NCI-H82 (cell line): ENCODE data around the gene STRA6.

ENCODE experiments used
- DNase-seq: peaks from one replicate; lab custom pipeline; 2025; lab: John Stamatoyannopoulos, UW

The STRA6 gene

DNA sequence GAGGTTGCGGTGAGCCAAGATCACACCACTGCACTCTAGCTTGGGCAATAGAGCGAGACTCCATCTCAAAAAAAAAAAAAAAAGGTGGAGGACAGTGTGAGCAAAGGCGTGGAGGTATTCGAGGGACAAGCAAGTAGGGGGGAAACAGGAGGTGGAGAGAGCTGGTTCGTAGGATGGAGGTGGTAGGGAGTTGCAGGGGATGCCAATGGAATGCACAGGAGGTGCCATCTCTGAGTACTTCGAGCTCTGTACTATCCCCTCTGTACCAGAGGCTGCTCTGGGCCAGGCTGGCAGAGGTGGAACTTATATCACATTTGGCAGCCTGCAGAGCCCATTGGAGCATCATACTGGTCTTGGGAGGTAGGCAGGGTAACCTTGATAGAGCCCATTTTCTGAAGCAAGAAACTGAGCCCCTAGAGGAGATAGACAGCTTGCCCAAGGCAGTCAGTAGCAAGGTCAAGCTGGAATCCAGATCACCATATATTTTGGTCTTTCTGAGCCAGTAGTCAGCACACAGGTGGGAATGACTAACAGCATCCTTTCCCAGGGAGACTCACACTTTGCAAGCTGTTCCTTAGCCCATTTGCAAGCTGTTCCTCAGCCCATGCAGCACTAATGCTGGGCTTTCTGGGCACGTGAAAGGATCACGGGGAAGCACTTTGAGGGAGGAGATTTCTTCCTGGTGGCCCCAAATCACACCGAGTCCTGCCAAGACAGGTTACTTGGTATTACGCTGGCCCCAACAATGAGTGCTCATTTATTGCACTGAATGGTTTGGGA, 24.4 kb upstream of the STRA6 start:
- peak; percentile 87 for DNase-seq

DNA sequence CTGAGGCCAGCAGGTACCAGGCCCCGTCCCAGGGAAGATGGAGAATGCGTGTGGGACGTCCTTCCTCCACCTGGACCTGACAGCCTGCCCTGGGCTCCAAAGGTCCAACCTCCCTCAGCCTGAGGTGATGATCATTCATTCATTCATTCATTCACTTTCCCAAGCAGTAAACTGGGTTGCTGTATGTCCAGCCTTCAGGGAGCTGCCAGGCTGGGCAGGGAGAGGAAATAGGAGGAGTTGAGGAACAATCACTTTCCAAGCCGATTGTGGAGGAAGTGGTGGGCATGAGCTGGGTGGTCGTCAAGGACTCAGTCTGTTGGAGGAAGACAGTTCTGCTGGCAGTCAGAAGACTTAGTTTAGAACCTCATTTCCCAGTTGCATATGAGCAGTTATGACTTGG, 23.3 kb upstream of the STRA6 start:
- DNase-seq = no peak

DNA sequence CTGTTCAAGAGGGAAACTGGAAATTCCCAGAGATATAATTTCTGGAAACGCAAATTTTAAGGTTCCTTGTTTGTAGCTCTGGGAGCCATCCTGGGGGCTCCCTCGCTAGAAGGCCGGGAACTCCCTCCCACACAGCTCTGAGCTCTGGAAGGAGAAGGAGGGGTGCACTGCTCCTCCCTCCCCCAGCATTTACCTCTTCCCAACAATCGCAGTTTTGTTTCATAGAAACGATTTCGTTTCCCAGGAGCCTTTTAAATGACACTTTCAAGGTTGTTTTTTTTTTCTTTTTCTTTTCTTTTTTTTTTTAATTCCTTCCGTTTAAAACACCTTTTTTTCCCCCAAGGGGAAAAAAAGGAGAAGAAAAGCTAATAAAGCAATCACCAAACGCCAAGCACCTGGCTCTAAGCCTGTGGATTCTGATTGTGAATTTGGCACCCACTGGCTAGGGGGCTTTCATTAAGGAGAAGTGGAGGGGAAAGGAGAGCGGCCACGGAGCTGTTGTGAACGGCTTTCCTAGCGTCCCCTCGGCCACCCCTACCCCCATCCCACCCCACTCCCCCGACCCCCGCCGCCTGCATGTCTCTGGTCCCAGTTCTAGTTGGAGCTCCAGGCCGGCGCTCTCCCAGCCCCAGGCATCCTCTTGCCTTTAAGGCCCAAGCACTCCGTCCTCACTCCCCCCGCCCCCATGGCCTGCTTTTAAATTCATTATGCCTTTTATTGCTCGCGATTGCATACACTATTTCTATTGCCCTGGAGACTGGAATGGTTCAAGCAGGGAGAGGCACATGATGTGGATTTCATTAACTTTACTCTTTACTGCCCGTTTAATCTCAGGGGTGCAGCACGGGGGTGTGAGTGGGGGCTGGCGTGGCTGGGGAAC, 19.9 kb upstream of the STRA6 start:
- peak; percentile 45 for DNase-seq

DNA sequence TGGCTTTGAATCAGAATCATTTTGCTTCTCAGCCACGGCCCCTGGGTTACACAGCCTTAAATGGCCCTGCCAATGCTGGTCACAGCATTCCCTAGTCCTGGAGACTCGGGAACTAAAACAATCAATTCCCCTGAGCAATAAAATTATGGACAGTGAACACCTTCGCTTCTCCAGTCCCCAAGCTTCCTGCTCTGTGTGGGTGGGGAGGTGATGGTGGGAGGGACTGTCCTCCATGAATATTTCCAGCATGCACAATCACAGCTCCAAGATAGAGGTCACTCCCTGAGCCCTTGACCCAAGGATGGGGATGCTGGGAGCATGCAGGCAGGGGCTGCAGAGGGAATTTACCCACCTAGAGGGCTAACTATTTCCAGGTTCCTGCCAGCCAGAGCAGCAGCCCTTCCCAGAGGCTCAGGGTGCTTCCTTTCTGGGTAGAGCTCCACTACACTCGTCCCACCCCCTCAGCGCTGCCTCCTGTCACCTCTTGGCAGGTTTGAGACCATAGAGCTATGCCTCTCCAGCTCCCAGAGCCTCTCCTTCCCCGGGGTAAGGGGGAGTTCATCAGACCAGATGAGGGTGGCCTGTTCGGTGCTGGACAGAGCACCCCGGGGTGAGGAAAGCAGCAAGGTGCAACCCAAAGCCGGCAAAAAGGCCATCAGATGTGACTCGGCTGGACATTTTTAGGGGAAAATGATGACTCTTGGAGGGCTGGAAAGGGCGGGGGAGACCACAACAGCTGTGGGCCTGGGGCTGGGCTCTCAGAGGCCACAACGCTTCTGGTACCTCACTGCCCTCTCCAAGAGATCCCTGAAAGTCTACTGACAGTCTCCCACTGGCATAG, 19.0 kb upstream of the STRA6 start:
- peak; percentile 68 for DNase-seq

DNA sequence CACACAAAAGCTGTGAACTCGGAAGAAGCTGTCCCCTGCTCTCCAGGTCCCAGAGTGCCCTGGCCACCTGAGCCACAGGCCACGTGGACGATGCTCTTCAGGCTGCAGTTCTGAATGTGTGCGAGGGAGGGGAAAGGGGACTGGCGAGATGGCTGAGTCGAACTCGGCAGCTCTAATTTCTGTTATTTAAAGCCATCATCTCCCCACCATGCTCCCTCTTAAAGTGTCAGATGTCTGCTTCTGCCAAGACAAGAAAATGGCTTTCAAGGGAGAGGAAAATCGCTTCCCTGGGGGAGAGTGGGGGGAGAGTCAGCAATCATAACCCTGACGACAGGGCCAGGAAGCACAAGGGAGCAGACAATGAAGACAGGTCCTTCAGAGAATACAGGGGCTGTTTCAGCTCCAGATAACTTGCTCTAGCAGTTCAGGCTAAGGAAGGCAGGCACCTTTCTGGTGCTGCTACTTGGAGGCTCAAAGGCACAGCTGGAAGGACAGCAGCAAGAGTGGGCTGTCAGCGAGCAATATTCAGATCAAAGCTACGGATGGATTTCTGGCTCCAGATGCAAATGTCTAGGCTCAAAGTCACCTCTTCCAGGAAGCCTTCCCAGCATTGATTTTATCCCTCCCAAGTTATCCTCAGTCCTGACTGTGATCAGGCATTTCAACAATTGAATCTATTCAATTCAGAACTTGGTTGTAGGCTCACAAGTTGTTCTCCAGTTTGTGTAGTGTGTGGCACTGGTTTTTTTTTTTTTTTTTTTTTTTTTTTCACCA, 18.1 kb upstream of the STRA6 start:
- no peak for DNase-seq

DNA sequence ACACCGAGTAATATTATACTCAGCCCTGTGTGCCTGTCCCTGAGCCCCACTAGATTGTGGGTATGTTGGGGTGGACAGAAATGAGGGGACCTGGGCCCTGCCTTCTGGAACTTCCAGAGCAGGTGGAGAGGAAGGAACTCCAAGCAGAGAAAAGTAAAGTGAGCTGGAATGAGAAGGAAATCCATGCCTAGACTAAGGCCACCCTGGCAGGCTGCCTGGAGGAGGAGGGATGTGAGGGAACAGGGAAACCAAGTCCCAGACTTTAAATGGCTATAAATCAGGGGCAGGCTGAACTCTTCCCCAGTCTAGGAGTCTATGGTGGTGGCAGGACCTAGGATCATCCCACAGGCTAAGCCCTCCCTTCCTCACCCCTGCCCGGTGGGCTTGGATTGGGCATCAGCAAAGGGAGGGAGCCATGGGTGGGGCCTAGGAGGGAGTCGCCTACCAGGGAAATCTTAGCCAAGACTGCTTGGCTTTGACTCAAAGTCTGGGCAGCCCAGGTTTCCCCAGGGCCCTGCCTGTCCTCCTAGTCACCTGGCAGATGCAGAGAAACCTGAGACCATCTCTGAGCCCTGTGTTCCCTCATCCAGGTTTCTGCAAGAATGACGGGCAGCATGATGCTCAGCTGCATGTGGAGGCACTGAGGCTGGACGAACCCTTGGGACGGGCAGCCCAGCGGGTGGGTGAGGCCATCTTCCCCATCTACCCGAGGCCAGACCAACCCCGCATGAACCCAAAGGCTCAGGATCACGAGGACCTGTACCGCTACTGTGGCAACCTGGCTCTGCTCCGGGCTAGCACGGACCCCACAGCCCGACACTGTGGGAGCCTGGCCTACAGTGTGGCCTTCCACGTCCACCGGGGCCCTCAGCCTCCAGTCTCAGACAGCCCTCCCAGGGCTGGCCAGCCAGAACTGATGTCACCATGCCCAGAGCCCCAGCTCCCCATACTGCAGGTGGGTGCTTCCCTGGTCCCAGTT, 15.6 kb upstream of the STRA6 start:
- DNase-seq = no peak

DNA sequence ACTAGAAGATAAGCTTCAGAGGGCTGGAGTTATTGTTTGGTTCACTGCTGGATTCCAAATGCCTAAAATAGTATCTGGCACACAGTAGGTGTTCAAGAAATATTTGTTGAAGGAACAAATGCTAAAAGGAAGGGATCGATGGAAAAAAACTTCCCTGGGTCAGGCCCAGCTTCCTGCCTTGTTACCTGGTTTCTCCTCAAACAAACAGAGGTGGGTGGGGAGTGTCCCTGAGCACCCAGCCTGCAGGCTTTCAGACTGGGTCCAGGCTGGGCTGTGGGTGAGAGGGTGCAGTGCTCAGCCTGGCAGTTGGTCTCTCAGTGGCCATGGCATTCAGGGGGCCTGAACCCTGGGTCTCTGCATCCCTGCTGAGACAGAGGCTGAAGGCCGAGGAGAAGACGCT, 14.4 kb upstream of the STRA6 start:
- no peak for DNase-seq

DNA sequence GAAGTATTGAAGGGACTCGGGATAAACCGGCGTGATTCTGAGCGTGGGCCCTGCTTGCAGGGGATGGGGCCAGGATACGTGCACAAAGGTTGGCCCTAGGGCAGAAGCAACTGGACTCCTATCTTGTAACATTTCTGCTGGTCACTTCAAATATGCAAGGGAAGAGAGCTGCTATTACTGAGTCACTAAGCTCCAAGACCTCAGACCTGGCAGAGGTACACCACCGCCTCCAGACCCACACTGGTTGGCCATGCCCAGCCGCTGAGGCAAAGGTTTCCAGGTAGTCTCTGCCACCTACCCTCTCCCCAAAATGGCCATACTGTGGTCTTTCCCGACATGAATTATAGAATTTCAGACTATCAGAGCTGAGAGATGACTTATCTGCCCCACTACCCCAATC, 13.4 kb upstream of the STRA6 start:
- DNase-seq = no peak

DNA sequence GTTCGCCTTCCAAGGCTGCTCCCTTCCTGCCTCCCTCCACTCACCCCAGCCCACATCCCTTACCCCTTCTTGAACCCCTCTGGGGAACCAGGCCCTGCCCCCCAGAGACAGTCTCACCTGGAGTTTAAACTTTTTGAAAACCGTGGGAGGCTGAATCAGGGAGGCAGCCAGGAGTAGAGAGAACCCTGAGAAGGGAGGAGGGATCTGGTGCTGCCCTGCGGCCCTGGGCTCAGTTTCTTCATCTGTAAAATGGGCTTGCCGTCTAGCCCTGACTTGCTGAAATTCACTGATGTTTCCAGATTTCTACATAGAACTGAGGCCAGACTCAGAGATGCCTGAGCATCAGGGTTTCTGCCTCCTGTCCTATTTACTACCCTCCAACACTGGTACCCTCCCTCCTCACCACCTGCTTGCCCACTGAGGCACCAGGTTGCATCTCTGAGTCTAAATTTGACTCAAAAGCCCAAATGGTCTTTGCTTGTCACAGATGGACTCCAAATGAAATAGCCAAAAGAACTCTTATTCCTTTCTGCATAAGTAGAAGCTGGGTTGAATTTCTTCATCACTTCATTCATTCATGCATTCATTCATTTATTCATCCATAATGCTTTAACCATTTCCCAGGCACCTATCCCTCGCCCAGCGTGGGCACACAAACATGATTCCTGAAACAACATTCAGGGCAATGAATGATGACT, 11.9 kb upstream of the STRA6 start:
- DNase-seq = no peak

DNA sequence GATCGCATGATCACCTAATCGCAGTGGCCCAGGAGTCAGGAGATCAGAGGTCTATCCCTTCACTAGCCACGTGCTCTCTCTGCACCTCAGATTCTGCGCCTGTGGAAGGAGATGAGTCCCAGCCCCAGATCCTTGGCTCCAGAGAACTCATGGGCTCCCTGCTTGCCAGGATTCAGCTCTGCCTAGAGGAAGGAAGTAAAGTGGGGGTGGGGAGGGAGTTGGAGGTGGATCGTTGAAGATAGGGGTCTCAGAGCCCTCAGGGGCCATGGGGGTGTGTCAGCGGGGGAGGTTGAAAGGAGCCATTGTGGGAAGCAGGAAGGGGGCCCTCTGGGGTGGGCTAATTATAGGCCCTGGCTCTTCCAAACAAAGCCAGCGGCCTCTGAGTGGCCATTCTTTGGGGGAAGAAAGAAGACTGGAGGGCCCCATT, 11.3 kb upstream of the STRA6 start:
- DNase-seq = no peak

DNA sequence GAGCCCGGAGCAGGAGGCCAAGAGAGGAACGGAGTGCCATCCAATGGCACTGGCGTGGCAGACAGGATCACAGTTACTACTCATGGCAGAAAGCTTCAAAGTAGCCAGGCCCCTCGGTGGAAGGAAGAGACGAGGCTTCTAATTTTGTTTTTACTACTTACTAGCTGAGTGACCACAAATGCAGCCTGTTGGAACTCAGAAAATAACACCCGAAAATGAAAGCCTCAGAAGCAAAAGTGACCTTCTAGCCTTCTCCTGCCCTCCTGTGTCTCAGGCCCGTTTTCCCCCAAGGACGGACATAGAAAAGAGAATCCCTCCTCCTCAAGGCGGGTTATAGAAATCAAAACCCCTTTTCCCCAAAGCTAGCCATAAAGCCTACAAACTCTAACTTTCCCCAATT, 9.9 kb upstream of the STRA6 start:
- DNase-seq = no peak

DNA sequence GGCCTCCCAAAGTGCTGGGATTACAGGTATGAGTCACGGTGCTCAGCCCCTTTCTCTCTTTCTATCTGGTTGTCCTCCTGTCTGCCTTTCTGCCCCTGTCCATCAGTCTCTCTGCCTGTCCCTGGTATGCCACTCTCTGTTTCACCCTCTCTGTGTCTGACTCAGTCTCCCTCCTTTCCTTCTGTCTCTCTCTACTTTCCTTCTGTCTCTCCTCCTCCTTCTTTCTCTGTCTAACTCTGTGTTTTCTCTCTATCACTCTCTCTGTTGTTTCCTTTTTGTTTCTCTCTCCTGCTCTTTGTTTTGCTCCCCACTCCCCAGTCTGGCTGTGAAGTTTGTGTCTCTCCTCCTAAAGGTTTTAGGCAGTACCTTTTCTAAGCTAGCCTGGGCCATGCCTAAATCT, 9.1 kb upstream of the STRA6 start:
- DNase-seq = no peak

DNA sequence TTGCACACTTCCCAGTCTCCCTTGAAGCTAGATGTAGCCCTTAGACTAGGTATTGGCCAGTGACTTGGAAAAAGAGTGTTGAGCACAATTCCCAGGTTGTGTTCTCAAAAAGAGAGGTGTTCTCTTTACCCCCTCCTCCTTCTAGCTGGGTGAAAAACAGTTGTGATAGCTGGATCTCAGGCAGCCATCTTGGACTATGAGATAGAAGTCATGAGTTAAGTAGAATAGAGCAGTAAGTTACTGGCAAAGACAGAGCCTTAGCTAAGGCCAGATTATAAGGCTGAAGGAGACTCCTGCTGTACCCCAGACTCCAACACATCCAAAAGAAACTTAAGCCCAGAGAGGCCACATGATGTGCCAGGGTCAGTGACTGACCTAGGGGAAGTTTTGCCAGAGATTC, 8.1 kb upstream of the STRA6 start:
- no peak for DNase-seq

DNA sequence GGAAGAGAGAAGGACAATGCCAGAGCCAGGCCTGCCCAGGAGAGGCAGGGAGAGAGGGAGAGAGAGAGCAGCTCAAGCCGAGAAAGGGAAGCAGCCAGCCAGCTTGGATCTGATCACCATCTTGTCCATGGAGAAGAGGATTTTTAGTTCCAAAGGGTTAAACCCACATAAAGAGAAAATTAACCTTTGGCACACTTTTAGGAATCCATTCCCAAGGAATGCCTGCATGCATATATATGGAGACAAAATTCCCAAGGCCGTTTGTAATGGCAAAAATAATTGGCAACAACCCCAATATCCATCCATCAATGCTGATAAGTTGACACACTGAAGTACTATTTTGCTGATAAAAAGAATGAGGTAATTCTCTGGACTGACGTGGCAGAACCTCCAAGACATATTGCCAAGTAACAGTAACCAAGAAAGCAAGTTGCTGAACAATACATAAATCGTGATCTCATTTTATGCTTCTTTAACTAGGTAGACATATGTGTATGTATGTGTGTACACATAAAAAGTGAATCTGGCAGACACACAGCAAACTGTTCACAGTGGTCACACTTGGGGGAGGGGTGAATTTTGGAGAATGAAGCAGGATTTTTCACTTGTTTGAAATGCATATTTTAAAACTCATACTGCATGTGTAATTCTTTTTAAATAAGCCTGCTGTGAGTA, 7.5 kb upstream of the STRA6 start:
- no peak for DNase-seq

DNA sequence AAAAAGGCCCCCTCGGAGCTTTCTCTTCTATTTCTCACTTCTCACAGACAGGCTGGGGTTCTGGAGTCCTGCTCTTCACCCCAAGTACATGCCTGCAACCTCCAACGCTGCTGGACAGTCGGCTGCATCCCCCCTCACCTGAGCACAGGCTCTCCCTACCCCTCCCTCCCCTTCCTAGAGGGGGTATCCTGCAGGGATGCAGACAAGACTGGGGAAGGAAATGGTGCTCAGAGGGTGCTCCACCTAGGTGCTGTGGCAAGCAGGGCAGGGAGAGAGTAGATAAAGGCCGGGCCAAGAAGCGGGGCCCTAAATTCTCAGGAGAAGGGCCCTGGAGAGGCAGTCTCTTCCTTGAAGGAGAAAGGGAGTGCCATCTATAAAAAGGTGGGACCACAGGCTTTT, 7.0 kb upstream of the STRA6 start:
- DNase-seq = no peak

DNA sequence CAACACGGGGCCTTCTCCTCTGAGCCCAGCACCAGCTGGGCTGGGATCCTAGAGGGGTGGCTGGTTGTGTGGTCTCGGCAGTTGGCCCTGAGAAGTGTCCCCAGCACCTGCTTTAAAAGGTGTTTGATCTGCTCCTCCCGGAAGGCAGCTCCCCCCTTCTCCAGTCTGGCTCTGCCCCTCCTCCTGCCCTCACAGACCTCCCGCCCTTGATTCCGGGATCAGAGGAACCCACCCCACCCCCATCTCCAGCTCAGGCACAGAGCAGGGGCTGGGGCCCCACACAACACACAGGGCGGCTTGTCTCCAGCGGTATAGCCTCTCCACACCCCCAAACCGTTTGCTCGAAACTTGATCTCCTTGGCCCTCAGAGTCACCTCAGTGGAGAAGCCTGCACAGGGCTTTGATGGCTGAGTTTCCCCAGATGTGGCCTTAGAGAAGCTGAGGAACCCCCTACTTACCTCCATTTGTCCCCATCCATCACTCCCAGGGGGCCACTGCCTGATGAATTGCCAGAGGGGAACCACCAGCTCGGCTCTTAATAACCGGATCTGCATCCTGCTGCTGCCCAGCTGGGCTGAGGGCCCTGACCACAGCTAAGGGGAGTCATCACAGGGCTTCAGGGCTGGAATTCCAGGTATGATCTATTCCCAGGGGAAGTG, 6.4 kb upstream of the STRA6 start:
- peak; percentile 84 for DNase-seq

DNA sequence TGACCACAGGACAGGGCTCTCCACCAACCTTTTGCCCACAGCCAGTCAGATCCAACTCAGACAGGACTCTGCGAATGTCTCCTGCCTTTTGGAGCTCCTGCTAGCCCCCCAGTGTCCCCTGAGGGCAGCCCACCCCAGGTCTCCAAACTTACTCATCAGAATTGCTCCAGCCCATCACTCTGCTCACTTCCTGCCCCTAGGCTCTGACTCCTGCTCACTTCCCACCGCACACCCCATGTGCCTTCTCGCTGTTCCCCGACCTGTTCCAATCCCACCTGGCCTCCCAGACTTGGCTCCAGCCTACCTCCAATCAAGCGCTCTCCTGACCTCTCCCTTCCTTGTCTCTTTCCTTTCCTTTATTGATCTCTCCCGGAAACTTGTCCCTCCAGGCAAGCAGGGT, 5.9 kb upstream of the STRA6 start:
- DNase-seq = no peak

DNA sequence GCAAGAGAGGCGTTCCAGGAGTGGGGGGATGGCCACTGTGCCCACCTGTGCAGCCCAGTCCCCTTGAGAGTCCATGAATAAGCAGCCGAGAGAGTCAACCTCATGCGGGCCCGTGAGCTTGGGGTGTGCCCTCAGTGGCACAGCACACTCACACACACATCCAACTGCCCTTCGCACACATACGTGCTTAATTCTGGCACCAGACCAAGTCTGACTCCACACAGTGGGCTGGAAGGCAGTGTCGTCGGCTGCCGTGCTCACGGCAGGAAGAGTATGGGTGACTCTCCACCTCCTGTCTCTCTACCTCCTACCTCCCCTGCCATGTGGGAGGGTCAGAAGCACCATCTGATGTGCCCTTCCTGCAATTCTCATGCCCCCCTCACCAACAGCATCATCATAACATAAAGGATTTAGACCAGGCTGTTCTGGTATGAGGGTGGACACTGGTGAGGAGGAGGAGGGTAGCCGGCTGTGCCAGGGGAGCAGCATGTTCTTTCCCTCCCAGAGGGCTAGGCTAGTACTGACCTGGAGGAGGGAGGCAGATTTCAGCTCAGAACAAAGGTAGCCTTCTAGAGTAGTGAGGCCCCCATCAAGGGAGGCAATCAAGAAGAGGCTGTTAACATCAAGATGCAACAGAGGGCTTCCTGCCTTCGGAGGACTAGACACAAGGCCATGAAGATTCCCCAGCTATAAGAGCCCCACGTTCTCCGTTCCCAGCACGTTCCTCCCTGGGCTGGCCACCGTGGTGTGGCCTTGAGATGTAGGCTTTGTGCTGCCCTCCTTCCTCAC, 5.3 kb upstream of the STRA6 start:
- no peak for DNase-seq
